Endothelial cell of umbilical vein (primary cell): ENCODE measurements around the gene NRDE2.

Experiments
- CTCF ChIP-seq, 2 donors: IDR thresholded peaks; 1 replicate in 1 of 2; 2 replicates in 1 of 2; pipeline ENCODE4 v1.5.1; 2011; ENCODE audit warnings: low read length in 2 of 2, mild to moderate bottlenecking in 2 of 2, moderate library complexity in 2 of 2, control low read depth in 1 of 2, inconsistent platforms in 1 of 2, low read depth in 1 of 2; ENCODE audit not compliant: insufficient read depth in 1 of 2; ENCODE audit errors: extremely low read depth in 1 of 2
- EZH2 ChIP-seq: IDR thresholded peaks from 2 replicates; pipeline ENCODE4 v1.6.1; 2012; ENCODE audit warnings: borderline replicate concordance, low read depth, mild to moderate bottlenecking, moderate library complexity, low read length, inconsistent platforms; ENCODE audit not compliant: severe bottlenecking
- FOS ChIP-seq: IDR thresholded peaks from 2 replicates; pipeline ENCODE4 v1.6.1; 2011; ENCODE audit warnings: mild to moderate bottlenecking, low read length, moderate library complexity, borderline replicate concordance; ENCODE audit not compliant: insufficient read depth
- GATA2 ChIP-seq: IDR thresholded peaks from 2 replicates; pipeline ENCODE4 v1.7.0; 2011; ENCODE audit warnings: low read depth, mild to moderate bottlenecking, moderate library complexity, mixed read lengths, low read length; ENCODE audit not compliant: insufficient read length, insufficient read depth
- JUN ChIP-seq: IDR thresholded peaks from 2 replicates; pipeline ENCODE4 v1.6.1; 2011; ENCODE audit warnings: borderline replicate concordance, low read depth; ENCODE audit not compliant: insufficient read length, insufficient read depth
- MAX ChIP-seq: IDR thresholded peaks from 2 replicates; pipeline ENCODE4 v1.6.1; 2011; ENCODE audit not compliant: insufficient read depth, insufficient read length
- POLR2A ChIP-seq: IDR thresholded peaks from 2 replicates; pipeline ENCODE4 v1.6.1; 2012; ENCODE audit warnings: low read depth, mild to moderate bottlenecking, control low read depth, low read length
- POLR2AphosphoS5 ChIP-seq: IDR thresholded peaks from 2 replicates; pipeline ENCODE4 v1.6.1; 2012; ENCODE audit warnings: low read depth, mild to moderate bottlenecking, control low read depth, low read length, moderate library complexity; ENCODE audit not compliant: insufficient read depth

GRCh38 chr14:90356925-90357324 lies 25.2 kb upstream of the NRDE2 start:
- no peak for TF ChIP-seq CTCF (IDR thresholded peaks at IDR 0.05; ENCODE audit: extremely low read depth in 1 of 2, insufficient read depth in 1 of 2, low read depth in 1 of 2, low read length in 2 of 2)
- no peak for TF ChIP-seq FOS
- no peak for TF ChIP-seq EZH2
- no peak for TF ChIP-seq POLR2A
- no peak for TF ChIP-seq MAX
- TF ChIP-seq GATA2 = no peak
- TF ChIP-seq POLR2AphosphoS5 = no peak
- no peak for TF ChIP-seq JUN
